Measurements from ENCODE around the gene ZNF202.

ZNF202 gene

DNA sequence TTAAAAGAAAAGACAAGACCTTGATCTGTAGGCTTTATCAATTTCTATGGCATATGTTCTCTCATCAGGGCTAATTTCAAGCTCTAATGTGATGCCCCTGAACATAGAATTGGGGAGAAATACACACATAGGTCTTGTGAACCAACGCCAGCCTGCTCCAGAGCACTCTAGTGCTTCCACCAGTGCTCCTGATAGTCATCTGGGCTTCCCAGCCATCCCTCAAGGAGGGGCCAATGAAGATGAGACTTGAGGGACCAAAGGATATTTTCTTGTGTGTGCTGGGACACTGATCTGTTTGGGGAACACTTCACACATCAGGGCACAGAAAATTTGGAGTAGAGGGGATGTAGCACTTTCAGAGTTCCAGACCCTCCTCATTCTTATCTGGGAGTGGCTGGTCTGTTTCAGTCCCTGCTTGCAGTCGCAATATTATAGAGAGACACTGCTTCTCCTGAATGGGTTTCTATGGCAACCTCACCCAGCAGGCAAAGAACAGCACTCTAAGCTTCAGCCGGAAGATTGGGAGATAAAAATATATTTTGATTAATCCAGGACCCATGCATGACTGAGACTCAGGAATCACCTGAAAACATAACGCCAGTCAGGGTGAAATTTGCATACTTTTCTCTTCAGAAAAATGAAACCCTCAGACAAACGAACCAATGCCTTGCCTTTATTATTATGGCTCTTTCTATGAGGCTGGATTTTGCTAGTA lies 58.6 kb downstream of the ZNF202 start:
- DNase-seq (ENCODE audit: low read depth) = no peak

DNA sequence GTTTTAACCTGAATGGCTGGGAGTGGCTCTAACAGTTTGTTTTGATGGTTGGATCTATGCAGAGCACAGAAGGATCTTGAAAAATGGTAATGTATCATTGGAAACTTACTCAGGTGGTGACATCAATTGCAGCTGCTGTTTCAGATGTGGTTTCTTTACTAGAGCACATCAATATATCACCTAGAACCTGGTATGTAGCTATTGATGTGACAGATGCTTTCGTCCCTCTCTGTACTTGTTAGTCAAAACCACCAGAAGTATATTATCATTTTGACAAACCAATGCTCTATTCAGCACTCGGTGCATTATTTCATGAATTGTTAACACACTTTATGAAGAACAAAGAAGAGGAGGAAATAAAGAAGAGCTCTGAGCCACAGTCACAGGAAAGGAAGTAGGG lies 60.4 kb downstream of the ZNF202 start:
- DNase-seq (ENCODE audit: low read depth) = no peak

DNA sequence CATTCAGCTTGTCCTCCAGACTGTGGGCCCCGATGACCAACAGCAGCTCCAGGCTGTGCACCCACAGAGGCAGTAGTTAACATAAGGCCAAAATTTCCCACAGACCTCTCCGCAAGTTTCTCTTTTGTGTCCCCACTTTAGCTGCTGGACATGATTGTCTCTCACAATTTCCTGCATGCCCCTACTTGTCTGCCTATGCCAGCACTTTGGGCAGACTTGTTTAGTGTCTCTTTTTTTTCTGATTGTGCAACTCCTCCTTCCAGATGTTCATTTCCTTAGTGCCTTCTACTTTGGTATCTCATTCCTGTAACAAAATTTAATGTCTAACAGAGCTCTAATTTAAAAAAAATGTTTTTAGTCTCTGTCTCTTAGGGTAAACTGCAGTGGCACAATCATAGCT lies 63.2 kb downstream of the ZNF202 start:
- no peak for DNase-seq (ENCODE audit: low read depth)

DNA sequence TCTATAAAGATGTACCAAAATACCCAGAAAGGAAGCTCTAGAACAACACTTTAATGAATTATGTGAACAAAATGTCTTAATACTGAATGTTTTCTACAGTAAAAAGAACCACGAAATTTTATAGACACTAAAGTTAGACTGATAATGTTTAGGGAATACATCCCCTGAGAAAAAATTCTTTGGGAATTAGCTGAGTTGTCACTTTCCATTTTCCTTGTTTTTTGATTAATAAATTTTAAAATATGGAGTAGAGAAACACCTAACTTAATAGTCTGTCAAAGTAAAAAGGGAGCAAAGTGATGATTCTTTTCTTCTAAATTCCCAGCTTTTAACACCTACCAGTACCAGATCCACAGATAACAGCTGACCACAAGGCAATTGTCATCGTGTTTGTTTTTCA lies 64.0 kb downstream of the ZNF202 start:
- no peak for DNase-seq (ENCODE audit: low read depth)

DNA sequence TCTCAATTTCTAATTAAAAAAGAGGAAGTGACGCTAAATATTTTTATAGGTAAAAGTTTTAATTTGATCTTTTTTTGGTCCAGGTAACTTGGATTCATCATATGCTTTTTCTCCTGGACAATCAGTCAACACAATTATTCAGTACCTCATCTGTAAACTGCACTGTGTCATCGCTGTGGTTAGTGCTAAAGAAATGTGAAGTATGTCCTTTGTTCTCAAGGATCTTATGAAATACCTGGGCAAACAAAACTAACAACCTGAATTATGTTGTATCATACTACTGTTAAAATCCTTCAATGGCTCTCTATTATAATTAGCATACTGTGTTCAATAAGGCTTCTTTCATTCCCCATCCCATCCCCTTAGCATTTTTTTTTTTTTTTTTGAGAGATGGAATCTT lies 67.2 kb downstream of the ZNF202 start:
- no peak for DNase-seq (ENCODE audit: low read depth)

All from activated T-cell treated with anti-CD3 and anti-CD28 coated beads for 1 hour (primary cell).